ENCODE measurements around the gene RTCA.
"Not testable (repeated sequence)": the region's sequence is repeated elsewhere in the genome, so short reads cannot be mapped to it uniquely, and the experiment has no call there.

Gene RTCA

DNA sequence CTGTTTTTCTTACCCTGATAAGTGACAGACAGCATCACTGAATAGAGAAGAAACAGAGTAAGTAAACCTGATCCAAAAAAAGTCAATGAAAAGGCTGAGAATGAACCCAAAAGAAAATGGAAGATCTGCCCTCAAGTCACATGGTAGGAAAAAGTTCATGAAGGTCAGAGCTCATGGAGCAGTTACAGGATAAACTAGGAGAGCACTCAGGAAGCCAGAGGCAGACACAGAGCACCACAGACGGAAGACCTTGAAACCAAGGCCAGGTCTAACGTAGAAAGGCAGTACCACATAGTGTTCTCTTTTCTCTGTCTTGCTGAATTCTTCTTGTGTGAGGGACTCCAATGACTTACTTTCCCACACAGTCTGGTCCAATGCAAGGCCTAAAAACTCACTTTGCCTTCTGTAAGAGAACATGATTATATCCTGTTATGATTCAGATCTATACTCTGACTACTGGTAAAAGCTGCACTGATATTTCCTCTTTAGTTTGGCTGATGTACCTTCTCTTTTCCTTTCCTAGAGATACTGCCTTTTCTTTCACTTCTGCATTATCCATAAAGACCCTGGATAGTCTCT lies 40.8 kb downstream of the RTCA start:
- DNase-seq (ENCODE audit: low spot score) = no peak

DNA sequence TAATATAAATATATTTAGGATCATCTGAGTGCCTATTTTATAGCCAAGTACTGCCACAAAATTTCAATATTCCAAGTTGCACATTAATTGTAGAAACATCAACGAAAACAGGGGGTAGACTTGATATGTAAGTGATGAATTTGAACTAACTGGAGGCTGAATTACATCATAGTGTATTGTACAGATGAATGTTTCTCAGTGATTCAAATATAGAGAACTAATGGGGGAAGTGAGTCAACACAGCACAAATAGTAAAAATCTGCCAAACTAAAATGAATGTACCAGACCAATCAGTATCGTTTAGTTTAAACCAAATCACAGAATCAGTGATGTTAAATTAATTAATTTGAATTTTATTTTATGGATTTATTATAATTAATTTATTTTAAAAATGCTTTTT lies 42.8 kb downstream of the RTCA start:
- DNase-seq (ENCODE audit: low spot score) = no peak

DNA sequence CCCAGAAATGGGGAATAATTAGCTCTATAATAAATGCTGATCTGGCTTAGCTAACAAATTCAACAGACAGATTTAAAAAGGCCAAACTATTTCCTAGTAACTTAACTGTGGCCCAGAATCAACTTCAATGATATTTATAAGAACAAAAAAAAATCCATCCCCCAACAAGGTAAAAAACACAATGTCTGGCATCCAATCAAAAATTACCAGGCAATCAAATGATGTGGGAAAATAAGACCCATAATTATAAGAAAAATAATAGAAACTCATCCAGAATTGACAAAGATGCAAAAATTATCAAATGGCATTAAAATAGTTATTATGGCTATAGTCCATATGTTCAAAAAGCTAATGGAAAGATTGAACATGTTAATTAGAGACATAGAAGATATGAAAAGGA lies 43.8 kb downstream of the RTCA start:
- DNase-seq (ENCODE audit: low spot score) = no peak

DNA sequence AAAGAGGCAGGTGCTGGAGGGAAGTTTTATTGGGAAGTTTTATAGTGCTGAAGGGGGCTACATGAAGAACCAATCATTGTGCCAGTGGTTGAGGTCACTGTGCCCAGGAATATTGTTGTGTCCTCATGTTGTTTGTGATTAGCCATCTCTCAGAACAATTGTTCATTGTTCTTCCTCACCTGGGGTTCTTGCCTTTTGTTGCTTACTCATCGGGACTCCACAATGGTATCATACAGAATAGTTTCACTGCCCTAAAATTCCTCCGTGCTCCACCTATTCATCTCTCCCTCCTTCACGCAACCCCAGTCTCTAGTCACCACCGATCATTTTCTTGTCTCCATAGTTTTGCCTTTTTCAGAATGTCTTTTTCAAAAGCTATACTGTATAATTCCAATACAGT lies 47.4 kb downstream of the RTCA start:
- no peak for DNase-seq (ENCODE audit: low spot score)

DNA sequence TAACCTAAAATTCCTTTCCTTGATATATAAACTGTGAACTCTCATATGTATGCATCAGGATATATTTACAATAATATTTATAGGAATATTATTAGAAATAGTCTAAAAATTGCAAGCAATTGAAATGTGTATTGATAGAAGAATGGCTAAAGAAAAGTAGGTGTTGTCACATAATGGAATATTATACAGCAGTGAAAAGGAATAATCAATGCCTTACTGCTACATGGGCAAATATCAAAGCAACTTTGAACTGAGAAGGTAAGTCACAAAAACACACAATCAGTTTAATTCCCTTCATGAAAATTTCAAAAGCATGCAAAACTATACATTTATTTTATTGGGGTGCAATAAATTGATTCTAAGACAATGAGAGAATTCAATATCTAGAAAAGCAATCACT lies 50.6 kb downstream of the RTCA start:
- DNase-seq (ENCODE audit: low spot score) = no peak

DNA sequence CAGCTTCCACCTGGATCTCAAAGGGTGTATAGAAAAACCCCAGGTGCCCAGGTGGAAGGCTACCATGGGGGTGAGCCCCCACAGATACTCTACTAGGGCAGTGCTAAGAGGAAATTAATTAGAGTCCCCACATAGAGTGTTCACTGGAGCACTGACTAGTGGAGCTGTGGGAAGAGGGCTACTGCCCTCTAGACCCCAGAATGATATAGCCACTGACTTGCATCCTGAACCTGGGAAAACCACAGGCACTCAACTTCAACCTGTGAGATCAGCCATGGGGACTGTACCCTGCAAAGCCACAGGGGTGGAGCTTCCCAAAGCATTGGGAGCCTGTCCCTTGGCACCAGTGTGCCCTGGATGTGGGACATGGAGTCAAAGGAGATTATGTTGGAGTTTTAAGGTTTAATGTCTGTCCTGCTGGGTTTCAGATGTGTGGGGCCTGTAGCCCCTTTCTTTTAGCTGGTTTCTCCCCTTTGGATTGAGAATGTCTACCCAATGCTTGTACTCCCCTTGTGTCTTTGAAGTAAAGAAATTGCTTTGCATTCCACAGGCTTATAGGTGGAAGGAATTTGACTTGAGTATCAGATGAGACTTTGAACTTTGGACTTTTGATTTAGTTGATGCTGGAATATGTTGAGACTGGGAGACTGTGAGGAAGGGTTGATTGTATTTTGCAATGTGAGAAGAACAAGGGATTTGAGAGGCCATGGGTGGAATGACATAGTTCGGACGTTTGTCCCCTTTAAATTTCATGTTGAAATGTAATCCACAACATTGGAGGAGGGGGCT lies 54.5 kb downstream of the RTCA start:
- DNase-seq (ENCODE audit: low spot score) = no peak

DNA sequence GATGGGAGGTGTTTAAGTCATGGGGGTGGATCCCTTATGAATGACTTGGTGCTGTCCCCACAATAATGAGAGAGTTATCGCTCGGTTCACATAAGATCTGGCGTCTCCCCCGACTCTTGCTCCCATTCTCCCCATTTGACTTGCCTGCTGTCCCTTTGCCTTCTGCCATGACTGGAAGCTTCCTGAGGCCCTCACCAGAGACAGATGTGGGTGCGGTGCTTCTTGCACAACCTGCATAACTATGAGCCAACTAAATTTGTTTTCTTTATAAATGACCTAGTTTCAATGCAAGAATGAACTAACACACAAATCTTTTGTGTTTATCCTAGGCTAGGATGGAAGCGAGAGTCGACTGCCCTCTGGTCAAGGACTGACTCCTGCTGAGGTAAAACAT lies 55.1 kb downstream of the RTCA start:
- no peak for DNase-seq (ENCODE audit: low spot score)

DNA sequence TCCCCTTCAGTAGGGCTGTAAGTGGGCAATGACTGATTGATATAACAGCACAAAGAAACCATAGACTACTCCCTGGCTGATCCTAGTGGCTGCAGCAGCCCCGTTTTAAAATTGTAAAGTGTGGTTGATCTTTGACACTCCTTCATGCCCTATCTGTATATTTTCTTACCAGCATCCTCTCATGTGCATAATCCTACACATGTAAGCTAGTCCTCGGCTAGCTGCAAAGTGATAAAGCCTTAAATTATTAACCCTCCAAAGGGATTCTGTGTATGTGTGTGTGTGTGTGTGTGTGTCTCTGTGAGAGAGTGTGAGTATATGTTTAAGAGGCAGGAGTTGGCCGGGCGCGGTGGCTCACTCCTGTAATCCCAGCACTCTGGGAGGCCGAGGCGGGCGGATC lies 55.5 kb downstream of the RTCA start:
- DNase-seq (ENCODE audit: low spot score) = no peak

DNA sequence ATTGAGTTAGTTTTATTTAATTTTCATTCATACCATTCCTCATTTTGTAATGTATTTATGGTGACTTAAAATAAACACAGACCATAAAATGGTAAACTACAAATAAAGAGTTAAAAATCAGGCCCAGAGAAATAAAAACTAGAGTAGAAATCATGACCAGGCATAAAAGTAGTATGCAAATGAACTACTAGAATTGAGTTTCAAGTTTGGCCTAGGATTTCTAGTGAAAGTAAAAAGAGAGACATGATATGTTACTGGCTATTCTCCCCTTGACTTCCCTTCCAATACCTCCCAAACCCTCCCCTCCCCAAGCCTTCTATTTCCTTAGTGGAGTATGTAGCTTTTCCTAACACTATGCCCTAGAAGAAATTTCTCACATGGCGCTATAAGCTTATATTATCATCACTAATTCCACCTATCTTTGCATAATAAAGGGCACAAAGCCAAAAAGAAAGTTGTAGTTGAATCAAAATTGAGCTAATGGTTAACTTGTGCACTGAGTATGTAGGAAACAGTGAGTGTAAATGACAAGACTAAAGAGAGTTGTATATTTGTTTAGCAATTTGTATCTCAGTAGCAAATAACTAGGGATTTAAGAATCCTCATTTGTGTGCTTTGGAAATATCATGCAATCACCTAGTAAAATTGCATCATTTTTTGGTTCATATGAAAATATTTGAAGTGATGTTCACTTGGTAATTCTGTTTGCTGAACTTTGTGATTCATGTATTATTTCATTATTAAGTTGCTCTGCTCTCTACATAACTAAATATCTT lies 56.6 kb downstream of the RTCA start:
- no peak for DNase-seq (ENCODE audit: low spot score)

DNA sequence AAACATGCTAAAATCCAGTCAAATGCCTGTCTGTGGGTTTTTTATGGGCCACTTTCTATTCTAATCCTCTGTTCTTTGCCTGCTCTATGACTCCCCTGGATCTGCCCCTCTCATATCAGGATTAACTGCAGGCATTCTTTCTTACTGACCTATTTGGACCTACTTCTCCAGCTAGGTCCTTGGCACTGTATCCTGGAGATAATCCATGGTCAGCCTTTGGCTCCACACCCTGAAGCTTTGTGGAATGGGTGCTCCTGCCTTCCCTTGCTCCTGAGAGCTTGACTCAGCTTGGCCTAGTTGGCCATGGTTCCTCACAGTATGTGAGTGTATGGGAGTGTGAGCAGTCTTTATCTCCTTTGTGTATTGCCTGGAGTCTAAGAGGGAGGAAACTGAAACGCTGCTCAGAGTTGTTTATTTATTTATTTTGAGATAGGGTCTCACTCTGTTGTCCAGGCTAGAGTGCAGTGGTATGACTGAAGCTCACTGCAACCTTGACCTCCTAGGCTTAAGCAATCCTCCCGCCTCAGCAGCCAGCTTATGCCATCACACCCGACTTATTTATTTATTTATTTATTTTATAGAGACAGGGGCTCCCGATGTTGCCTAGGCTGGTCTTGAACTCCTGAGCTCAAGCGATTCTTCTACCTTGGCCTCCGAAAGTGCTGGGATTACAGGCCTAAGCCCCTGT lies 57.5 kb downstream of the RTCA start:
- no peak for DNase-seq (ENCODE audit: low spot score)

DNA sequence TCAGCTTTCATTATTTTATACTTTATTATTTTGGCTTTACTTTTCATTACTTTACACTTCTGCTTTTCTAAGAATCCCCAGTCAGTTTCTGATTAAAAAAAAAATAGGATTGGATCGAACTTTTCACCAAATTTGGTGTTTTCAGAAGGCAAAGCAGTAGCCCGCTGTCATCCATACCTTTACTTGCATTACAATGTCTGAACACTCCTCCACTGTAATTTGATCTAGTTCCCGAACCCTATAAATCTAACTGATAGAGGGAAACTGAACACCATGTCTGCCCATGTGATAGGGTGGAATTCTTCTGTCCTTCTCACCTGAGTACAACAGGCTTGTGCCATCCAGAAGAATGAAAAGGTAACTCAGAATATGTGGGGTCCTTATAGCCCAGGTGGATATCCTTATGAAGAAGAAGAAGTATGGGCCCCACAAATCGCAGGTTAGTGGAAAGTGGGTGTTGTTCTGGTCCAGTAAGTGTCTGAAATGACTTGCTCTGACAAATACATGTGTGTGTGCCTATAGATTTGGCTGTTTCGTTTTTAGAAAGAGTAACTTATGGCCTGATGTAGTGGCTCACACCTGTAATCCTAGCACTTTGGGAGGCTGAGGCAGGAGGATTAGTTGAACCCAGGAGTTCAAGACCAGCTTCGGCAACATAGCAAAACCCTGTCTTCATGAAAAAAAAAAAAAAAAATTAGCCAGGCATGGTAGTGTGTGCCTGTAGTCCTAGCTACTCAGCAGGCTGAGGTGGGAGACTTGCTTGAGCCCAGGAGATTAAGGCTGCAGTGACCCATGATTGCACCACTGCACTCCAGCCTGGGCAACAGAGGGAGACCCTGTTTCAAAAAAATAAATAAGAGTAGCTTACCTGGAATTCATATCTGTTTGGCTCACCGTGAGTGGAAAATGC lies 59.7 kb downstream of the RTCA start:
- no peak for DNase-seq (ENCODE audit: low spot score)

DNA sequence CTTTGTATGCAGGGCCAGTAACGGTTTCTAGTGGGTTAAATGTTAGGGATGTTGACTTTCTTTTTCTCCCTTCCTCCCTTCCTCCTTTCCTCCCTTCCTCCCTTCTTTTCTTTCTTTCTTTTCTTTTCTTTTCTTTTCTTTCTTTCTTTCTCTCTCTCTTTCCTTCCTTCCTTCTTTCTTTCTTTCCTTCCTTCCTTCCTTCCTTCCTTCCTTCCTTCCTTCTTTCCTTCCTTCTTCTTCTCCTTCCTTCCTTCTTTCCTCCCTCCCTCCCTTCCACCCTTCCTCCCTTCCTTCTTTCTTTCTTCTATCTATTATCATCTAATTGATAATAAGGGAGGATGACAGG lies 60.3 kb downstream of the RTCA start:
- DNase-seq (ENCODE audit: low spot score) = not testable (repeated sequence)

DNA sequence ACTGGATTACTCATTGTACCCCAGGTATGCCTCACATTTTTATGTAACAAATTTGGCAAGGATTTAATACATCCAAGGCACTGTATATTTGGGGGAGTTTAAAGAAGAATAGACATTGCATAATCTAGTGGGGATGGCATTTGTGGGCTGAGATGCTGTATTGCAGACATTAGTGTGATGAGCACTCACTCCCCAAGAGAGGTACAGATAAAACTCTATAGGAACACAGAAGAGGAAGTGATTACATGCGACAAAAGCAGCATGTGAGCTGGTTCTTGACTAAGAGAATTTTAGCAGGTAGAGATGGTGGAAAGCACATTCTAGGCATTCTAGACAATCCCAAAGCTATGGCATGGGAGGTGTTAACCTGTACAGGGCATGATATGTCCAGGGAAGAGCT lies 62.1 kb downstream of the RTCA start:
- DNase-seq (ENCODE audit: low spot score) = no peak

DNA sequence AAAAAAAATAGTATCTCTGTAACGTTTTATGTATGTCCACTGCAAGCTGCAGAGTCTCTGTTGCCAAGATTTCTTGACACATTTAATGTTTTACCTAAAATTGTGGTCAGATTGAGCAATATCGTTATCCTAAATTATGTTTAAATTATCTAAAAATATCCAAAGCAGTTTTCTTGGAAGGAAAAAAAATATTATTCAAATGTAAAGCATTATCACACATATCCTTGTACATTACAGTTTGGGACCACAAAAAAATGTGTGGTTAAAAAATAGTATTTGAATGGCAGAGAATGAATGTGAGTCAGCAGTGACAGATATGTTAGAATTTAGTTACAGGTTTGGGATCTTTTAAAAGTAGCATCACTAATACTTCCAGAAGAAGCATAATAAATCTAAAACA lies 65.1 kb downstream of the RTCA start:
- DNase-seq (ENCODE audit: low spot score) = not testable (repeated sequence)

DNA sequence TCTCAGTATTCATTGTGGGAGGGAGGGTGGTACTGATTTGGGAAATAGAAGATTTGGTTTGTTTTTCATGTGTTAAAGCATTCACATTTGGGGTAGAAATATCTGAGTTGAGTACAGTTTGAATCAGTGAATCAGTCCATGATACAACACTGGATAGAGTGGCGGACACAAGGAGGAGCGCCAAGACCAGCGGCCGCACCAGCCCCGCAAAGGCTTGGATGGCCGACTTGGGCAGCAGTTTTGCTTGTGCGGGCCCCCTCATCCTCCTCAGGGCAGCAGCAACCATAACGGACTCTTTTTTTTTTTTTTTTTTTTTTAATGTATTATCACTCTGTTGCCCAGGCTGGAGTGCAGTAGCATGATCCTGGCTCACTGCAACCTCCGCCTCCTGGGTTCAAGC lies 66.3 kb downstream of the RTCA start:
- DNase-seq (ENCODE audit: low spot score) = no peak

DNA sequence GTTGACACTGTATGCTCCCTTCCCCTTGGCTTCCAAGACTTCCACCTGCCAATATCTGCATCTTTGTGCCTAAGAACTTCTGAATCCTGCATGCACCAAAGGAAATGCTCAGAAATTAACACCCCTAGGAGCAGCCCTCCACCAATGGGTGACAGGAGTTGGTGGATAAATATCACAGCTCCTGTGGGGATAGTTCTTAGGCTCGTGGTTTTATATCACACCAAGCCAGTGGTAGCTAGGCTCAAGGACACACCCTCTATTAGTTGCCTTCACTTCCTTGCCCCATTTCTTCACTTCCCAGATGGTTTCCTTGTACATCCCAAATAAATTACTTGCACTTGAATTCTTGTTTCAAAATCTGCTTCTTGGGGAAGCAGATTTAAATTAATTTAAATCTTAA lies 69.4 kb downstream of the RTCA start:
- no peak for DNase-seq (ENCODE audit: low spot score)

DNA sequence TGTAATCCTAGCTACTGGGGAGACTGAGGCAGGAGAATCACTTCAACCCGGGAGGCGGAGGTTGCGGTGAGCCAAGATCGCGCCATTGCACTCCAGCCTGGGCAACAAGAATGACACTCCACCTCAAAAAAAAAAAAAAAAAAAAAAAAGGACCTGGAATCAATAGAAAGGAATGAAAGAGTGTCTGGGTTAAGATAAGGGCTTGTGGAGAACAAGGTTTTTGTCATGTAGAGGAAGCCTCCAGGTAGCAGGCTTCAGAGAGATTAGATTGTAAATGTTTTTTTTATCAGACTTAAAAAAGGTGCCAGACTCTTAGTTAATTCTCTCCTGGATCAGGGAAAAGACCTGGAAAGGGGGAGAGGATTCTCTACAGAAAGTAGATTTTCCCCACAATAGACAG lies 71.9 kb downstream of the RTCA start:
- not testable (repeated sequence) for DNase-seq (ENCODE audit: low spot score)

DNA sequence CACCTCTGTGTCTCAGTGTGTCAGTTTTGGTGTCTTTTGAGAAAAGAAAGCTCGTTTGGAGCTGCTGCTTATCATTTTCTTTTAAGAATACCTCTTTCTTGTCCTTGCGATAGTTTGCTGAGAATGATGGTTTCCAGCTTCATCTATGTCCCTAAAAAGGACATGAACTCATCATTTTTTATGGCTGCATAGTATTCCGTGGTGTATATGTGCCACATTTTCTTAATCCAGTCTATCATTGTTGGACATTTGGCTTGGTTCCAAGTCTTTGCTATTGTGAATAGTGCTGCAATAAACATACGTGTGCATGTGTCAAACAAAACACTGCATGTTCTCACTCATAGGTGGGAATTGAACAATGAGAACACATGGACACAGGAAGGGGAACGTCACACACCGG lies 73.7 kb downstream of the RTCA start:
- not testable (repeated sequence) for DNase-seq (ENCODE audit: low spot score)

DNA sequence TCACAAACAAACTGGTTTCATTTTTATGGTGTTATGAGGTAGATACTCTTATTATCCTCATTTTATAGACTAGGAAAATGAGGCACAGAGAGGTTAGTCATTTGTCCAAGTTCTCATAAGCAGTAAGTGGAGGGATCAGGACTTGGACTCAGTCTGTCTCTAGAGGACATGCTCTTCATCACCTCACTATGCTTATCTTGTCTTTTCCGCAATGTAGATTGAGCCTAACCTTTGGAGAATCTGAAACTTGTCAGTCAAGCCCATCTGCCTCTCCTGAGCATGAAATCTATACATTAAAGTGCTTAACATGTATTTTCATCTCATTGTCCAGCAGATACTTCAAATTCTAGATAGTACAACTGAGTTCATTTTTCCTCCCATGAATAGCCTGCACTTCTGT lies 74.5 kb downstream of the RTCA start:
- no peak for DNase-seq (ENCODE audit: low spot score)

DNA sequence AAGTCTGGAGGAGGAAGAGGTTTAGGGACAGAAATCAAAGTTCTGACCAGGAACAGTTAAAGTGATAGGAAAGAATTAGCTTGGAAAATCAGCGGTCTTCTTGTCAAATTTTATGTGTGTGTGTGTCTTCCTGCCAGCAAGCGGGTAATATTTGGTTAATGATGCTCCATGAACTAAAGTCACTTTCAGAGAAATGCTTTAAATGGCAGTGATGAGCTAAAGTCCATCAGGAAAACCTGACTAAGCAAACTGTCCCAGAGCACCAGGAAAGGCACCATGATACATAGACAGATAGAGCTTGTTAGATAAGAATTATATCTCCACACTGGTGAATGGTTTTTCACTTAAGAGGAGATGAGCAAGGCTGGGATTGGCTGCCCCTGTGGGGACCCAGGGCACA lies 76.3 kb downstream of the RTCA start:
- DNase-seq (ENCODE audit: low spot score) = no peak
